Hair follicular keratinocyte (primary cell): ENCODE results near the gene ZBTB5. TPM values are rescaled to one million over a fixed set of nuclear protein-coding genes. Genes with fewer than 3 reads are reported as not detected.

ENCODE experiments used
- total RNA-seq: library from RNA; depleted of rRNA; stranded (reverse); fragments of >200 nt; gene quantifications from 2 replicates; pipeline ENCODE4 v1.2.3, GENCODE V29; 2015

The ZBTB5 gene, protein sequence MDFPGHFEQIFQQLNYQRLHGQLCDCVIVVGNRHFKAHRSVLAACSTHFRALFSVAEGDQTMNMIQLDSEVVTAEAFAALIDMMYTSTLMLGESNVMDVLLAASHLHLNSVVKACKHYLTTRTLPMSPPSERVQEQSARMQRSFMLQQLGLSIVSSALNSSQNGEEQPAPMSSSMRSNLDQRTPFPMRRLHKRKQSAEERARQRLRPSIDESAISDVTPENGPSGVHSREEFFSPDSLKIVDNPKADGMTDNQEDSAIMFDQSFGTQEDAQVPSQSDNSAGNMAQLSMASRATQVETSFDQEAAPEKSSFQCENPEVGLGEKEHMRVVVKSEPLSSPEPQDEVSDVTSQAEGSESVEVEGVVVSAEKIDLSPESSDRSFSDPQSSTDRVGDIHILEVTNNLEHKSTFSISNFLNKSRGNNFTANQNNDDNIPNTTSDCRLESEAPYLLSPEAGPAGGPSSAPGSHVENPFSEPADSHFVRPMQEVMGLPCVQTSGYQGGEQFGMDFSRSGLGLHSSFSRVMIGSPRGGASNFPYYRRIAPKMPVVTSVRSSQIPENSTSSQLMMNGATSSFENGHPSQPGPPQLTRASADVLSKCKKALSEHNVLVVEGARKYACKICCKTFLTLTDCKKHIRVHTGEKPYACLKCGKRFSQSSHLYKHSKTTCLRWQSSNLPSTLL
- 7.4 and 8.5 TPM in 2 replicates for total RNA-seq

DNA sequence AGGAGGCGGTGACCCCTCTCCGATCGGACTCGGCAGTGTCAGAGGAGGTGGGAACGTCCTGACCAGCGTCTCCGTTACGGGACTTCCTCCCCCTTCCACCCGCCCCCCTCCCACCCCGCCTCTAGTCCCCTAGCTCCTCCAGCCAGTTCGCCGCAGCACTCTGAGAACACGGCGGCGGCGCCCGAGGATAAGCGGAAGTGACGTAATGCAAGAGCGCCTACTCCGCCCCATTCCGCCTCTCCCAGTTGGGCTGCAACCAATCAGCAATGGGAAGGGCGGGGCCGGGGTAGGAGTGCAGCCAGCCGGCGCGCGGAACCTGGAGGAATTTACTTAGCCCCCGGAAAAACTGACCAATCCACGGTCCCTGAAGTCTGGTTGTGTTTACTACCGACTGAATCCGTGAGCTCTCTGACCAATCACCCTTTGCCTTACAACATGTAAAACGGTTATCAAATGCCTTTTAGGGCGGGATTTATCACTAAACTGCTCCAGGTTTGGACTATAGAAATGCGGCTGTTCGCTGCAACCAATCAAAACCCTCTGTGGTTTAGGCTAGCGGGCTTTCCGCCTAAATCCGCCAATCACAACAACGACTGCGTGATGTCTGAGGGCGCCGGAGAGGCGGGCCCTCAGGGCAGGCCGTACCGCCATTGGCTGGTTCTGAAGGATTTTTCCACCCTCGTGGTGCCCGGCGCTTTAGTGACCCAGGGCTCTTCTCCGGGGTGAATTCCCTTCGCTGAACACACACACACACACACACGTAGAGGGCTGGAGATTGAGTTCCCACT, at the start of gene ZBTB5:
Gene ZBTB5 (minus strand): TSS at position 202 of the 788 bp plus-strand sequence. CDS start 22,899 bp downstream, outside the sequence.

DNA sequence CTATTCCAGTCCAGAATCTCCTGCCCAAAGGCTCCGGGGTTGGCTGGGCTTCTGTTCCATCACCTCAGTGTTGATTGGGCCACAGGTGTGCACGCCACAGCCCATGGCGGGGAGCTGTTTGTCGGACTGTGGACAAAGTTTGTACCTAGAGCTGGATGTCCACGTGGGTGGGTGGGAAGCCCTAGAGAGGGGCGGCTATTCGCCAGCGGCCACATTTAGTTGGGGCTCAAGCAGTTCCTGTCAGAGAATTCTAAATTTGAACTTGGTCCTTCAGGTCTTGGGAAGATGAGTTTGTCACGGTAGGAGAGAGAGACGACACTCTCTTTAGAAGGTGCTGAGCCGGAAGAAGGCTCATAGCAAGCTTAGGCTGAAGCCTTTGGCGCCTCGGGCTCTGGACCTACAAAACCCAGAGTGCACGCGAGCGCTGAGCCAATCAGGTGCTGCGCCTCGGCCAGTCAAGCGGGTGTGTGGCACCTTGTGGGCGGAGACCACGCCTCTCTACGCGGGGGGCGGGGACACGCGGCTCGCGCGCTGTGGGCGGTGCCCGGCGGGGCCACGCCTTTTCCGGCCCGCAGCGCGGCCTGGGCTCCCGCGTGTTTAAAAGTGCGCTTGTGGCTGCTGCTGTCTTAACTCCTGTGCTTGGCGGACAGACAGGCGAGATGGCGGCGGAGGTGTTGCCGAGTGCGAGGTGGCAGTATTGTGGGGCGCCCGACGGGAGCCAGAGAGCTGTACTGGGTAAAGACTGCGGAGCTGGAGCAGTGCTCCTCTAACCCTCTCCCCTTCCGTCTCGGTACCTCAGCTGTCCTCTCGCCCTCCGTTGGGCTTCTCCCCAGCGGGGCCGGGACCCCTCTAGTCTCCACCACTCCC, 20.4 kb upstream of the ZBTB5 start, which contains the start of gene POLR1E:
Gene POLR1E (plus strand): TSS at position 560 of the 867 bp plus-strand sequence. CDS start 100 bp downstream, at position 660.

DNA sequence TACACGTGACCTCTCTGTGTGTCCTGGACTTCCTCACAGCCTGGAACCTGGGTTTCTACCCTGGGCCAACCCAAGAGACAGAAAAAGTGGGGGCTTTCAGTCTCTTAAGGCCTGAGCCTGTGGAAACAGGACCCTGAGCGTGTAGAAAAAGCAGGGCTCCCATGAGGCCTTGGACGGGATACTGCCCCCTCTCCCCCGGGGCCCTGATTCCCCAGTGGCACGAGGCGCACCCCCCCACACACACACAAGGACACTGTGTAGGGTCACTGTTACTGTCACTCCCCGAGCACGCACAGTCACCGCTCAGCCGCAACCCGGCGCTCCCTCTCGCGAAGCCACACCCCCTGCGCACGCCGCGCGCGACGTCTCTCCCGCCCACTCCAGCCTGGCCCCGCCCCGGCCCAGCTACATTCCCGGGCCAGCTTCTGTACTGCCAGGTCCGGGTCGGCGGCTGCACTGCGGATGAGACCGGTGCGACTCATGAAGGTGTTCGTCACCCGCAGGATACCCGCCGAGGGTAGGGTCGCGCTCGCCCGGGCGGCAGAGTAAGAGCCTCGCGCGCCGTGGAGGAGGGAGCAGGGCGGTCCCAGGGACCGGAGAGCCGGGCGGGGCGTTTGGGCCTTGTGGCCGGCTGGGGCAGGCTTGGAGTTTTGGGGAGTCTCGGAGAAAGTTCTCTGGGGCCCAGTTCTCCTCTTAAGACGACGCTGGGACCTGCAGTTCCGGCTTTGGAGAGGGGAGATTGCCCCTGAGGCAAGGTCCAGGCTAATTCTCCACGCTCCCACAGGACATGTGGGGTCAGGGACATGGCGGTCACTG, 42.8 kb downstream of the ZBTB5 start, which contains the start of gene GRHPR:
Gene GRHPR (plus strand): TSS at position 408 of the 816 bp plus-strand sequence. CDS start 55 bp downstream, at position 463.

Other genes with a start within 250 kb of the ZBTB5 start
- 152 and 154 TPM in 2 replicates for gene GRHPR, start 42.8 kb downstream of the ZBTB5 start, total RNA-seq
- 33.3 and 39.1 TPM in 2 replicates for gene POLR1E, start 20.5 kb upstream of the ZBTB5 start, total RNA-seq
- 1.6 and 1.9 TPM in 2 replicates for gene FBXO10, start 110.9 kb upstream of the ZBTB5 start, total RNA-seq
- gene TOMM5, start 127.1 kb upstream of the ZBTB5 start, total RNA-seq, result 131 and 194 TPM in 2 replicates
- gene FRMPD1, start 185.5 kb upstream of the ZBTB5 start, total RNA-seq, result under 0.01 TPM in 1 of 2 replicates, not detected in the other